Astrocyte (in vitro differentiated cells and primary cell): Measurements from ENCODE around the gene MIER1.

Experiments
- EZH2 ChIP-seq: IDR thresholded peaks from 2 replicates; pipeline ENCODE4 v1.6.1; 2012; ENCODE audit warnings: mild to moderate bottlenecking, low read length, inconsistent platforms; ENCODE audit not compliant: insufficient read depth
- TF ChIP-seq, protein P1 (sequence below): IDR thresholded peaks from 2 replicates; pipeline ENCODE4 v1.5.1; 2011; ENCODE audit warnings: low read depth, mild to moderate bottlenecking, inconsistent platforms, low read length, moderate library complexity; ENCODE audit not compliant: insufficient read depth

DNA sequence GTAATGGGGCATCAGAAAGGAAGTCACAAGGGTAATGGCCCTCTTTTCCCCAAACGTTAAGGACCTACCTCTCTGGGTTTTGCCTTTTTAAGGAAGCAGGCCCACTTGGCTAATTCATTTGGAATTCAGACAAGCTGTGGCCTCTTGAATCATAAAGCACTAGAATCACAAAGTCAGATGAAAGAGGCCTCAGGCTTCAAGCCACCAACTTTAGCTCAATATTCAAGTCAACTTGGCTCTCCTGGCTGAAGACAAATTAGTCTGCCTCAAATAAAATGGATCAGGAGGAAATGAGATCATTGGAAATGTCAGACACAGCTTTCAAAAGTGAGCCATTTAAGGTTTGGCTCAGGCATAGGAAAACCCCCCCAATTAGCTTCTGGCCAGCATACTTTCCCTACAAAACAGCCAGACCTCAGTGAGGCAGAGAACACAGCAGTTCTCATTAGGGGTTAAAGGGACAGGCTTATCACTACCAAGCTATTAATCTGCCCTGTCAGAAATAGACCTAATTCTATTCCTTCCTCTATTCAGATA lies 94.9 kb downstream of the MIER1 start:
- TF ChIP-seq, protein P1, sequence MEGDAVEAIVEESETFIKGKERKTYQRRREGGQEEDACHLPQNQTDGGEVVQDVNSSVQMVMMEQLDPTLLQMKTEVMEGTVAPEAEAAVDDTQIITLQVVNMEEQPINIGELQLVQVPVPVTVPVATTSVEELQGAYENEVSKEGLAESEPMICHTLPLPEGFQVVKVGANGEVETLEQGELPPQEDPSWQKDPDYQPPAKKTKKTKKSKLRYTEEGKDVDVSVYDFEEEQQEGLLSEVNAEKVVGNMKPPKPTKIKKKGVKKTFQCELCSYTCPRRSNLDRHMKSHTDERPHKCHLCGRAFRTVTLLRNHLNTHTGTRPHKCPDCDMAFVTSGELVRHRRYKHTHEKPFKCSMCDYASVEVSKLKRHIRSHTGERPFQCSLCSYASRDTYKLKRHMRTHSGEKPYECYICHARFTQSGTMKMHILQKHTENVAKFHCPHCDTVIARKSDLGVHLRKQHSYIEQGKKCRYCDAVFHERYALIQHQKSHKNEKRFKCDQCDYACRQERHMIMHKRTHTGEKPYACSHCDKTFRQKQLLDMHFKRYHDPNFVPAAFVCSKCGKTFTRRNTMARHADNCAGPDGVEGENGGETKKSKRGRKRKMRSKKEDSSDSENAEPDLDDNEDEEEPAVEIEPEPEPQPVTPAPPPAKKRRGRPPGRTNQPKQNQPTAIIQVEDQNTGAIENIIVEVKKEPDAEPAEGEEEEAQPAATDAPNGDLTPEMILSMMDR: no peak
- no peak for TF ChIP-seq EZH2
